GM04504 (cell line): ENCODE data around the gene SLC26A4.

Experiments used
- DNase-seq: peaks from one replicate; pipeline ENCODE4 v3.0.0-alpha.2; 2012; ENCODE audit warnings: low read depth

The SLC26A4 gene

GRCh38 chr7:107661081-107661864 lies 645 bp downstream of the SLC26A4 start:
- no peak for DNase-seq

GRCh38 chr7:107661865-107662379 lies 1.3 kb downstream of the SLC26A4 start:
- DNase-seq: no peak

GRCh38 chr7:107663196-107663595 lies 2.6 kb downstream of the SLC26A4 start:
- no peak for DNase-seq

GRCh38 chr7:107666790-107667189 lies 6.2 kb downstream of the SLC26A4 start:
- no peak for DNase-seq

GRCh38 chr7:107667341-107667740 lies 6.7 kb downstream of the SLC26A4 start:
- no peak for DNase-seq

GRCh38 chr7:107668296-107668695 lies 7.7 kb downstream of the SLC26A4 start:
- no peak for DNase-seq

GRCh38 chr7:107672183-107672582 lies 11.6 kb downstream of the SLC26A4 start:
- DNase-seq: no peak

- no peak for DNase-seq
Measured at GRCh38 chr7:107676249-107676648, 15.6 kb downstream of the SLC26A4 start.

GRCh38 chr7:107678110-107678753 lies 17.6 kb downstream of the SLC26A4 start:
- DNase-seq: no peak

GRCh38 chr7:107680478-107680877 lies 19.9 kb downstream of the SLC26A4 start:
- DNase-seq: no peak

GRCh38 chr7:107682886-107683285 lies 22.3 kb downstream of the SLC26A4 start:
- no peak for DNase-seq

GRCh38 chr7:107684287-107684686 lies 23.7 kb downstream of the SLC26A4 start:
- DNase-seq: no peak

- DNase-seq: no peak
Measured at GRCh38 chr7:107684947-107685463, 24.4 kb downstream of the SLC26A4 start.

- DNase-seq: no peak
Measured at GRCh38 chr7:107686816-107687387, 26.3 kb downstream of the SLC26A4 start.

- DNase-seq: no peak
Measured at GRCh38 chr7:107687656-107688055, 27.0 kb downstream of the SLC26A4 start.

GRCh38 chr7:107689553-107689952 lies 28.9 kb downstream of the SLC26A4 start:
- no peak for DNase-seq

- DNase-seq: no peak
Measured at GRCh38 chr7:107690084-107690483, 29.5 kb downstream of the SLC26A4 start.

GRCh38 chr7:107690611-107691010 lies 30.0 kb downstream of the SLC26A4 start:
- DNase-seq: no peak

GRCh38 chr7:107691716-107692115 lies 31.1 kb downstream of the SLC26A4 start:
- no peak for DNase-seq

- DNase-seq: no peak
Measured at GRCh38 chr7:107692501-107692900, 31.9 kb downstream of the SLC26A4 start.

GRCh38 chr7:107693396-107693795 lies 32.8 kb downstream of the SLC26A4 start:
- DNase-seq: no peak

- no peak for DNase-seq
Measured at GRCh38 chr7:107694386-107694785, 33.8 kb downstream of the SLC26A4 start.
